ENCODE measurements around the gene JMY.

JMY gene

DNA sequence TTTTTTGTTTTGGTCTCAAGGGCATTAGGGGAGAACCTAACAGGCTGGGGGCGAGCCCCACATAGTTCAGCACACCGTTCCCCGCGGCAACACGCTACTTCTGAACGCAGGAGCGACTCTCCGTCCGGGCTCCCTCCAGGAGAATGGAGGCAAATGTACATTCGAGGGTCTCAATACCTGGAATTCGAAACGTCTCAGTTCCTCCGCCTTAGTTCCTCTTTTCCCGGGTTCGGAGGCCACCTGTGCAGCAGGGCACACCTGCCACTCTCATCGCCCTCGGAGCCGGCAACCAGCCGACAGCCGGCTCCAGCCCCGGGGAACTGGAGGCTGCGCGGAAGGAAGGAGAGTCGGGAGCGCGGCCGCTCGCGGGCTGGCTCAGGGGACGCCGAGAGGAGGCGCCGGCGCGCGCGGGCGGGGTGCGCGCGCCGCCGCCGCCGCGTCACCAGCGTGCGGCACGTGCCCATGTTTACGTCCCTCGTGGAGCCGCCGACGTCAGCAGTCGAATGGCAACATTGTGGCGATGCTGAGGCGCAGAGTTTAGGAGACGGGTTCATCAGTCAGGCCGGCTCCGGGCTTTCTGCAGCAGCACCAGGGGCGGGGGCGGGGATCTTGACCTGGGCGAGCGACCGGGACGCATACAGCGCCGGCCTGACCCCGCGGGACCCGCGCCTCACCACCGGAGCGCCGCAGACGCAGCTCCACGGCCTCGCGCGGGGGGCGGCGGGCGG, at the start of gene JMY:
Gene JMY (plus strand): TSS at position 498 of the 728 bp plus-strand sequence. CDS start 520 bp downstream, outside the sequence.
- DNase-seq: peak; percentile 88

DNA sequence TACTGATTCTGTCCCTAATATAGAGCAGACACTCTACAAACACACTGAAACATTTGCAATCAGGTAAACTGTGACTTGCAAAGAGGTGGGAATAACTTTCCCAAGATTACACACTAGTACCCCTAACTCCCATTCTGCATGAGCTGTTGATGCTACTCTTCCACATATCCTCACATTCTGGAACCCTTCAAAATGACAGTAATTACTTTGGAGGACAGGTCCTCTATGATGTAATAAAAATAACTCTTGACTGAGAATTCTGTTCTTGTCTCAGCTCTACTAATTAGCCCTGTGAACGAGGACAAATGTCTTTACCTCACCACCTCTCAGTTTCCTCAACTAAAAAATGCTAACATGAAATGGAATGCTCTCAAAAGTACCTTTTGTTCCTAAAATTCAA, 49.5 kb upstream of the JMY start:
- DNase-seq: no peak

GRCh38 chr5:79189439-79190234, 46.3 kb upstream of the JMY start:
- no peak for DNase-seq

DNA sequence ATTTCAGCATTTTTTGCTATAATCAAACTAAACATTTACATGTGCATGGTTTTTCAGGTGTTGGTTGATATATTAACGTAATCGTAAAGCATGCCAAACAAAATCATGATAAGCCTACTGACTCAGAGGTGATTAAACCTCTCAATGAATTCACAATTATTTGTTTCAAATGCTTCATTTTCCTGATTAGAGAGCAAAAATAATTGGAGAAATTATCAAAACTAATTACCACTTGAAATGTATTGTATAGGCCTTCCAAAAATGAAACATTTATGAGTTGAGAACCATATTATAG, 45.7 kb upstream of the JMY start:
- no peak for DNase-seq

GRCh38 chr5:79191457-79191856, 44.5 kb upstream of the JMY start:
- no peak for DNase-seq

- no peak for DNase-seq
Observed at GRCh38 chr5:79193643-79194042, 42.3 kb upstream of the JMY start.

DNA sequence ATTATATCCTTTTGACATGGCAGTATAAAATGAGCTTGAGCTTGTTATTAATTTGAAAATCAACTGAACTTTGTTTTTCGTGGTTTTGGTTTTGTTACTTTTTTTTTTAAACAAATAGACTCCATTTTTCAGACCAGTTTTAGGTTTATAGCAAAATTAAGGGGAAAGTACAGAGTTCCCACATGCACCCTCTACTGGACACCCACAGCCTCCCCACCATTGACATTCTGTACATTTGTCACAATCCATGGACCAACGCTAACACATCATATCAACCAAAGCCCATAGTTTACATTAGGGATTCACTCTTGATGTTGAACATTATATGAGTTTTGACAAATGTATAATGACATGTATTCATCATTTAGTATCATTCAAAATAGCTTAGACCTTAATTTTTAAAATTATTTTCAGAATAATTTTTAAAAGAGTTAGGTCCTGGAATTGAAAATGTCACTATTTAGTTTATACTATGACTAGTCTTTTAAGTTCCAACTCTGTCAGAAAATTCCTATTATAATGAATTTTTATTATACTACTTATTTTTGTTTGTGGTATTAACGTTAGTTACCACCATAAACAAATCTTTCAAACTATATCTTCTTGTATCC, 35.3 kb upstream of the JMY start:
- DNase-seq: no peak

DNA sequence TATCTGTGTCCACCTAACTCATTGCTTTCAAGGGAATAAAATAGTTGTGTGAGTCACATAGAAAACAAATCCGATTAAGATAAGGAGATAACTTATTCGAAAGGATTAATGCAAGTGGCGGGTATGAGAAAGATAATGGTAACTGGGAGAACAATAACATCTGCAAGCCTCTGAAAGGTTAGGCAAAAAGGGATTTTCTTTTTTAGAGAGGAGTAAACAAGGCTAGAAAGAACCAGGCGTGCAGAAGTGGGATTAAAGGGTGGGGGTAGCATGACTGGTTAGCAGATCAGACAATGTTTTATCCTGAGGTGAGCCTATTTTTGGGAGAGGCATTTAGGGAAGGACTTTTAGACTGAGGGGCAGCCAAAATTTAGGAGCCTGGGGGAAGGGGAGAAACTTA, 34.7 kb upstream of the JMY start:
- DNase-seq: no peak

GRCh38 chr5:79202076-79202475, 33.9 kb upstream of the JMY start:
- DNase-seq: no peak

GRCh38 chr5:79205965-79206364, 30.0 kb upstream of the JMY start:
- no peak for DNase-seq

GRCh38 chr5:79206541-79206940, 29.4 kb upstream of the JMY start:
- no peak for DNase-seq

DNA sequence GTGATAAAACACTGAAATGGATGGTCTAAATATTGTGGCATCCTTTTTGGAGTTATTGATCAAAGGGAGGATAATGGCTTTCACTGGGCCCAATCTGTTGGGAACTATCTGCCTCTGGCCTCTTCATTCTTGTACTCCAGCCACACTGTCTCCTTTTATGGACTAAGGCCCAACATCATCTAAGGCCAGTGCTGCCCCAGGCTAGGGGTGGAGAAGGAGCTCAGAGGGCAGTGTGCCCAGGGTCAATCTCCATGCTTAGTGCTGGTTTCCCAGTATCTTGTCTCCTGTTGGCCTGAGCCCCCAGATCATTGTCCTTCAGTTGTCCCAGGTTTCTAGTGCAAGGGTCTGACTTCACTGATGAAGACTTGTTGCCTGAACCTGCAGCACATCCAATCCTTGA, 26.4 kb upstream of the JMY start:
- DNase-seq: no peak

DNA sequence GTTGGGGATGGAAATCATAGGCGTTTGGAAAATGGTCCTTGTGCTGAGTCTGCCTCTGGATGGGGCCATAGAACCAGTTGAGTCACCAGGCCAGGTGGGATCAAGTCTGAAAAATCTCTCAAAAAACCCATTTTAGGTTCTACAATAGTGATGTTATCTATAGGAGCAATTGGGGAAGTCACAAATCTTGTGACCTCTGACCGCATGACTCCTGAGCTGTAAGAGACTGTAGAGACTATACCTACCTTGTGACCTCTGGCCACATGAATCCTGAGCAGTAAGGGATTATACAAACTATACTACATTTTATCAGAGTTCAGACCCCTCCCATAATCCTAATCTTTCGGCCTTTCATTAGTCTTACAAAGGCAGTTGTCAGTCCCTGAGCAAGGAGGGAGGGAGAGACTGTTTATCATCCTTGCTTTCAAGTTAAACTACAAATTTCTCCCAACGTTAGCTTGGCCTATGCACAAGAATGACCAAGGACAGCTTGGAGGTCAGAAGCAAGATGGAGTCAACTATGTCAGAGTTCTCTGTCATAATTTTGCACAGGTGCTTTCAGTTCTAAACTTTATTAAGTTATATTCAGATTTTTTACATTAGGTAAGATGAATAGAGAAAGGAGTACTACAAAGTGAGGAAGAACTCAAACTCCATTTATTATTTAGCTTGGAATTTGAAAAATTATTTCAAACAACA, 11.5 kb upstream of the JMY start:
- no peak for DNase-seq

DNA sequence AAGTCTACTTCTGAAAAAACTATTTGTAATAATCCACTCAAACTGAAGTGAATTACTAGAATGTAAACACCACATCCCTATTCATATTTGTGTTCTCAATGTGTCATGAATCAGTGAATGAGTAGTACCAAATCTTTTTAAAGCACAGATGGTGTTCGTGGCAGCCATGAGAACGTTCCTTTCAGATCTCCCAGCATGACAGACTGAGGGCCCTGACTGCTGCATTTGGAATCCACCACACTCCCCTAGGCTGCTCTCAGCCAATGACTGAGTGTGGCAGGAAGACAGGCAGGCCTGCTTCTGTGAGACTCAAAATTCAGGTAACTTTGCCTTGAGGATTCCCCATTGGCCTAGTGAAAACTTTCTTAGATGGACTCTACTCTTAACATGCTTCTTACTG, 10.9 kb upstream of the JMY start:
- no peak for DNase-seq

- DNase-seq: no peak
Observed at GRCh38 chr5:79225441-79225840, 10.5 kb upstream of the JMY start.

- no peak for DNase-seq
Observed at GRCh38 chr5:79227484-79228025, 8.4 kb upstream of the JMY start.

DNA sequence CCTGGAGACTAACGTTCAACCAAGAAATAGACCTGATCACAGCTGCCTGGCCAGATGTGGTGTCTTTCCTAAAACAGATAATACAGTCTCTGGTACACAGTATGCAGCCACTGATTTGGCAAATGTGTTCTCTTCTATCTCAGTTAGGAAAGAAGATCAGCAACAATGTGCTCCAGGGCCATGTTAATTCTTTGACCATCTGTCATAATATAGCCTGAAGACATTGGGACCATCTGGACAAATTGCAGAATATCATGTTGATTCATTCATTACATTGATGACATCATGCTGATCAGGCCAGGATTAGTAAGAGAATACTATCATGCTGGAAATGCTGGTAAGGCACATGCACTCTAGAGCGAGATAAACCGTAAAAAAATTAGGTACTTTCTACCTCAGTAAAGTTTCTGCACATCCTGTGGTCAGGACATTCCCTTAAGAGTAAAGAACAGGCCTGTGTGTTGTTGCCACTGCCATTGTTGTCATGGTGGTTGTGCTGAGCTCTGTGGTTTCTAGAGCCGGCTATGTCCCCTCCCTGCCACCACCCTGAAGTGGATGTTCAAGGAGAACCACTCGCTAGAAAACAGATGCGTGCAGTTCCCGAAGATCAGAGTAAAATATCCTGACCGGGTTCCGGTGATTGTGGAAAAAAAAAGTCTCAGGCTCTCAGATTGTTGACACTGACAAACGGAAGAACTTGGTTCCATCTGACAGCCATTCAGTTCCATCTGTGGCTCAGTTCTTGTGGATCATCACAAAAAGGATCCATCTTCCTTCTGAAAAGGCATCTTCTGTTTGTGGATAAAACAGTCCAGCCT, 6.4 kb upstream of the JMY start:
- DNase-seq: no peak

GRCh38 chr5:79235261-79235633, 684 bp upstream of the JMY start:
- DNase-seq: no peak

GRCh38 chr5:79236362-79236969, 535 bp downstream of the JMY start:
- DNase-seq: peak; percentile 34

DNA sequence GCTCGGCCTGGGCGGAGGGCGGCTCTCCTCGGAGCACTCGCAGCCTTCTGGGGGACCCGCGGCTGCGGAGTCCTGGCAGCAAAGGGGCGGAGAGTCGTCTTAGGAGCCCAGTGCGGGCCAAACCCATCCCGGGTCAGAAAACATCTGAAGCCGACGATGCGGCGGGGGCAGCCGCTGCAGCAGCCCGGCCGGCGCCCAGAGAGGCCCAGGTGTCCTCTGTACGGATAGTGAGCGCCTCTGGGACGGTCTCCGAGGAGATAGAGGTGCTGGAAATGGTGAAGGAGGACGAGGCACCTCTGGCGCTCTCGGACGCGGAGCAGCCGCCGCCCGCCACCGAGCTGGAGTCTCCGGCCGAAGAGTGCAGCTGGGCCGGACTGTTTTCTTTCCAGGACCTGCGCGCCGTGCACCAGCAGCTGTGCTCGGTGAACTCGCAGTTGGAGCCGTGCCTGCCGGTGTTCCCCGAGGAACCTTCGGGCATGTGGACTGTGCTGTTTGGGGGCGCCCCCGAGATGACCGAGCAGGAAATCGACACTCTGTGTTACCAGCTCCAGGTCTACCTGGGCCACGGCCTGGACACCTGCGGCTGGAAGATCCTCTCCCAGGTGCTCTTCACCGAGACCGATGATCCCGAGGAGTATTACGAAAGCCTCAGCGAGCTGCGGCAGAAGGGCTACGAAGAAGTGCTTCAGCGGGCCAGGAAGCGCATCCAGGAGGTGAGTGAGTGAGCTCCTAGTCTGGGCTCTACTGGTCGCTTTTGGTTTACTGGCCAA, 1.2 kb downstream of the JMY start:
- DNase-seq: peak; percentile 53
